ENCODE results near the gene DUSP5.
"Not testable (repeated sequence)": the region's sequence is repeated elsewhere in the genome, so short reads cannot be mapped to it uniquely, and the experiment has no call there.

DUSP5 gene

GRCh38 chr10:110523736-110524135 is 26.0 kb downstream of the DUSP5 start:
- no peak for DNase-seq

- no peak for DNase-seq
Observed at GRCh38 chr10:110524179-110524858, 26.6 kb downstream of the DUSP5 start.

GRCh38 chr10:110524859-110525232 is 27.1 kb downstream of the DUSP5 start:
- no peak for DNase-seq

GRCh38 chr10:110525349-110526260 is 27.9 kb downstream of the DUSP5 start:
- no peak for DNase-seq

- DNase-seq: no peak
Observed at GRCh38 chr10:110527731-110528171, 30.0 kb downstream of the DUSP5 start.

GRCh38 chr10:110528224-110528996 is 30.7 kb downstream of the DUSP5 start:
- no peak for DNase-seq

- peak in 1 of 2 donors; percentile 39 for DNase-seq
Observed at GRCh38 chr10:110528997-110529524, 31.4 kb downstream of the DUSP5 start.

GRCh38 chr10:110529596-110530011 is 31.9 kb downstream of the DUSP5 start:
- peak; percentile 25 to 45 for DNase-seq

GRCh38 chr10:110530131-110530831 is 32.6 kb downstream of the DUSP5 start:
- no peak for DNase-seq

- no peak for DNase-seq
Observed at GRCh38 chr10:110531687-110532086, 34.0 kb downstream of the DUSP5 start.

GRCh38 chr10:110532628-110533027 is 34.9 kb downstream of the DUSP5 start:
- not testable (repeated sequence) for DNase-seq

GRCh38 chr10:110533149-110533548 is 35.4 kb downstream of the DUSP5 start:
- DNase-seq: no peak

GRCh38 chr10:110534571-110534970 is 36.9 kb downstream of the DUSP5 start:
- DNase-seq: no peak

- DNase-seq: peak; percentile 51 to 62
Observed at GRCh38 chr10:110535958-110536891, 38.5 kb downstream of the DUSP5 start.

- no peak for DNase-seq
Observed at GRCh38 chr10:110539091-110539490, 41.4 kb downstream of the DUSP5 start.

GRCh38 chr10:110540031-110540430 is 42.3 kb downstream of the DUSP5 start:
- DNase-seq: no peak

- no peak for DNase-seq
Observed at GRCh38 chr10:110544958-110545537, 47.3 kb downstream of the DUSP5 start.

GRCh38 chr10:110546077-110546476 is 48.4 kb downstream of the DUSP5 start:
- DNase-seq: no peak

GRCh38 chr10:110546499-110547110 is 48.9 kb downstream of the DUSP5 start:
- DNase-seq: no peak

GRCh38 chr10:110547139-110547761 is 49.5 kb downstream of the DUSP5 start:
- peak; percentile 14 to 74 for DNase-seq
